SH-SY5Y (cell line): ENCODE results near the gene SULT4A1.

Source experiments
- GATA2 ChIP-seq: IDR thresholded peaks from 2 replicates; pipeline ENCODE4 v1.6.1; 2011; ENCODE audit warnings: mild to moderate bottlenecking, low read depth, low read length
- GATA3 ChIP-seq: IDR thresholded peaks from 2 replicates; pipeline ENCODE4 v1.6.1; 2011; ENCODE audit warnings: low read depth, mild to moderate bottlenecking, low read length, moderate library complexity

GRCh38 chr22:43833286-43834240, 28.8 kb downstream of the SULT4A1 start:
- no peak for TF ChIP-seq GATA3
- TF ChIP-seq GATA2: no peak
